Transverse colon (tissue), 3 donors: ENCODE measurements around the gene MRPL1.

ENCODE experiments used
- CTCF ChIP-seq, 5 experiments: fragments of 200-600 bp in 3 of 5; fragments of 450-650 bp in 2 of 5; sonication (generic) in 3 of 5; IDR thresholded peaks; 1 replicate in 2 of 5; 2 replicates in 3 of 5; pipeline ENCODE4 v1.5.1; 2016 to 2017; ENCODE audit warnings: antibody characterized with exemption in 5 of 5, inconsistent platforms in 3 of 5, mild to moderate bottlenecking in 2 of 5, moderate library complexity in 1 of 5
- EP300 ChIP-seq: sonication (generic); formaldehyde crosslinking; IDR thresholded peaks from one replicate; pipeline ENCODE4 v1.6.1; 2017; ENCODE audit warnings: antibody characterized with exemption, low read depth
- POLR2A ChIP-seq: fragments of 450-650 bp; IDR thresholded peaks from one replicate; pipeline ENCODE4 v1.6.1; 2016; ENCODE audit warnings: antibody characterized with exemption, mild to moderate bottlenecking, moderate library complexity

DNA sequence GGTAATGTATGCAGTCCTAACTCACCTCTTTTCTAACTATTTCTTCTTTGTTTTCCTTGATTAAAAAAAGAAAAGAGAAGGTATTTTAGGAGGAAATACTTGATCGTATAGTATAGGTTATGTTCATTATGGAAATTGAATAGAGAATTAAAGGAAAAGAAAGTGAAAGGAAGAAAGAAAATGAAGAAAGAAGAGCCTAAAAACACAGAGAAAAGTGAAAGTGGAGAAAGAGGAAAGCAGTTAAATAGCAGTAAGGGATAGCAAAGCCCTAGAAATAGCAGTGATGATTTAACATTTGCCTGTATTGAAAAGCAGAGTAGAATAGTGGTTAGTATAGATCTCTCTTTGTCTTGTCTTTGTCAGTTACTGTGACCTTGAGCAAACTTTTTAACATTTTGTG is 37.0 kb downstream of the MRPL1 start:
- TF ChIP-seq CTCF (IDR thresholded peaks at IDR 0.05) (no peak), POLR2A (no peak), EP300 (no peak)
